Left forelimb (tissue), 1 donor: ENCODE data around the gene COL9A1.
A peak's percentile ranks its signal among the peaks of the same experiment; 100 is the strongest.

Experiments used
- DNase-seq: peaks from one replicate; pipeline ENCODE4 v3.0.0-alpha.2; 2018; ENCODE audit warnings: low spot score

The COL9A1 gene

DNA sequence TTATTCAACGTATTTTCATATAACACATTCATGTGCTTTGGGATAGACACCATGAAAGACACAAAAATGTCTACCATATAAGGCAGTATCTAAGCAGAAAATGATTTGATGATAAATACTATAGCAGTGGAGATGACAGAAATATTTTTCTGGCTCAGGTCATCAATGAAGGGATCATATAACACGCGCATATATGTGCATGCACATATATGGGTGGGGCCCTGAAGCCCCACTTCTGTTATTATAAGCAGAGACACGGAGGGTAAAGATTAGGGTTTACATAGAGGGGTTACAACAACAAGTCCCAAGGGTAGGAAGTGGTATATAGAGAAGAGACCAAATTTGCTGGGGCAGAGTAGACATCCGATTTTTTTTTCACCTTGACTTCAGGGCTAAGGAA lies 16.0 kb downstream of the COL9A1 start:
- no peak for DNase-seq

DNA sequence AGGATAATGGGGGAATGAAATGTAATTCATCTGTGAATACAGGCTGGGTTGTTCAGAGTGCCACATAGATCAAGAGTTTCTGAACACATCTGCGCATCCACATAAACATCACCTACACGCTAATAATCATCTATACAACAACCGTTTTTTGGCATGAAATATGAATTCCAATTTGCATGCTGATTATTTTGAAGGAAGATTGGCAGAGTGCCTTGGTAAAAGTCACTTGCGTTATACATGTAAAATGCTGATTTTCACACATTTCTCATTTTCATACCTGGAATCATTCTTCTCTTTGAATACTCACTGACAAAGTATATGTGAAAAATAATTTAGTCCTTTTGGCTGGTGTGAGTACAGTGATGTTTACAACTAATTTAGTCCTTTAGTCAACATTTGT lies 17.7 kb downstream of the COL9A1 start:
- DNase-seq: no peak

DNA sequence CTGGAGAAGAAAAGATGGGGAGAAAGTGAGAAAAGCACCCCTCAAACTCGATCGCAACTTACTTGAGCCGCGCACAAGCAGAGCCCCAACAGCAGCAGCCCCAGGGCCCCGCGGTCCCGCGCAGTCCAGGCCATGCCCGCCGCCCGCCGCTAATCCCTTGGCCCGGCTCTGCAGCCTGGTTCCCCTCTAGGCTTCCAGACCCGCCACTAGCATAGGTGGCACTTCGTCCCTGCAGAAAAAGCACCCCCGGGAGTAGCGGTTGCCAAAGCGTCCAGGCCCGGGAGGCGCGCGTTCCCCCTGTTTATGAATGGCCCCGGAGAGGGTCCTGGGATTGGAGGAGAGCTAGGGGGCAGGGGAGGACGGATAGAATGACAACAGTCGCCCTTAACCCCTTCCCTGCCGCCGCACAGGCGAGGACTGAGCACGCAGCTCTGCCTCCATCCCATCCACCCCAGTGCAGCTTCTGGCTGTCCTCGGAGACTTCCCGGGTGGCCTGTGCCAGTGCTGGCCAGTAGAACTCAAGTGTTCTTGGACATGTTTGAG lies 19.9 kb downstream of the COL9A1 start:
- no peak for DNase-seq

DNA sequence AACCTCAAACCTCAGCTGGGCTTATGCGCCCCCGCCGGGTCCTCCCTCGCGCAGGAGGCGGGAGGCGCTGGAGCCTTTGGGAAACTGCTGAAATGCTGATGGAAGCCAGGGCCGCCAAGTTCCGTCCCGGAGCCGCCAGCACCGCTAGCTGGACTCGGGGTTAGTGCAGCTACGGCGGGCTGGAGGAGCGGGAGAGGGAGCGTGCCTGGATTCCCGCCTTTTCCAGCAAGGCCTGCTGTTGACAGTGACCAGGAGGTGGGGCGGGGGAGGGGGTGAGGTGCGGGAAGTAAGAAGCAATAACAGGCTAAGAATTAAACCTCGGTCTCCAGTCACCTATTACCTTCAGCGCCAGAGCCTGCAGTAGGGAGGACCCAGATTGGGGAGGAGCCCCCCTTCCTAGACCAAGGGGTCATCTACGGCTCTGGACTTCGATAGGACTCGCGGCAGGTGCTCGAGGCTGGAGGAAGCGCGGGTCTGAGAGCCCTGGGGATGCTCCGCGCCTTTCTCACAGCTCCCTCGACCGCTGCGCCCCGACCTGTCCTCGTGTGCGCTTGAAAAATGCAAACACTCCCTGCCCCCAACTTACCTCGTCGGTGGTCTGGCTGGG lies 20.5 kb downstream of the COL9A1 start:
- peak; percentile 67 for DNase-seq

DNA sequence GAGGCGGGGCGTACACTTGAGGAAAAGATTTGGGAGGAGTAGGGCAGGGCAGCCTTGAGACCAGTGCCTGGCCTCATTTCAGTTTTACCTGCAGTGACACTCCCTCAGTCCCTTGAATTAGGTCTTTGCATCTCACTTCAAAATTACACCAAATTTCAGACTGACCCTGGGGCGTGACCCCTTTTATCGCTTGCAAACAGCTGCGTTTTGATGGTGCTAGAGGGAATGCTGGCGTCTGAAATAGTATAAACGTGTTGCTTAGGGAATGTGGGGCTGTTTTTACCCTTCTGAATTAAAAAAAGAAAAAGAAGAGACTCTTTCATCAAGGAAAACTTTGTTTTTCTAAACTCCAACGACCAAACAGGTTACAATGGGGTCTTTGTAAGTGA lies 21.0 kb downstream of the COL9A1 start:
- DNase-seq: no peak

DNA sequence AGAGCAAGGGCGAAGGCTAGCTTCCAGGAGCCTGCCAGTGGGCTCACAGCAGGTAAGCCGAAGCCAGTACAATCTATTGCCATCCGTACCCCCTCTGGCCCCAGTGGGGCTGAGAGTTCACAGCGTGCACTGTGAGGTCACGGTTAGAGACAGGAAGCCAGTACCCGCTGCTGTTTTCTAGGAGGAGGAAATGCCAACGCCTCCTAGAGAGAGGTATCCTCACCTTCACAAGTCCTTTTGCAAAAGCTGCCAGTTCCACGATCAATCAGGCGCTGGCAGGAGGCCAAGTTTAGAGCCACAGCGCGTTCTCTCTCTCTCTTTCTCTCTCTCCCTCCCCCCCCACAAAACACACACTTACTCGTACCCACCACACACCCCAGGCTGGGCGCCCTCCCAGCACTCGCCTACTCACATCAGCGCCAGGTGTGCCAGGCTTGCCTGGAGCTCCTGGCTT lies 22.5 kb downstream of the COL9A1 start:
- DNase-seq: no peak

DNA sequence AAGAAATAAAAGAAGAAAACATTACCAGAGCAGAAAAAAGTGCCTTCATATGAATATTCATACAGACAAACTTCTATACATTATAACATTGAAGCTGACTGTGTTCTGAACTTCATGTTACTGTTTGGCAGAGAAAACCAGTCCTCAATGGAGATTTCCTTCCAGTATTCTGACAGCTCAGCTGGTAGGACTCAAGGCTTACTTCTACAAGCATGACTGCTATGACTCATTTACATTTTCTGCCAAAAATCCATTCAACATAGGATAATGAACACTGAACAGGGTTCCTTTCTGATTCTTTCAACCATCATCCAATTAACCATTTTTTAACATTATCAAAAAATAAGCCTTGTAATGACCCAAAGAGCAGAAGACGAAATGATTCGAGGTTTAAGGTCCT lies 25.4 kb downstream of the COL9A1 start:
- DNase-seq: no peak

DNA sequence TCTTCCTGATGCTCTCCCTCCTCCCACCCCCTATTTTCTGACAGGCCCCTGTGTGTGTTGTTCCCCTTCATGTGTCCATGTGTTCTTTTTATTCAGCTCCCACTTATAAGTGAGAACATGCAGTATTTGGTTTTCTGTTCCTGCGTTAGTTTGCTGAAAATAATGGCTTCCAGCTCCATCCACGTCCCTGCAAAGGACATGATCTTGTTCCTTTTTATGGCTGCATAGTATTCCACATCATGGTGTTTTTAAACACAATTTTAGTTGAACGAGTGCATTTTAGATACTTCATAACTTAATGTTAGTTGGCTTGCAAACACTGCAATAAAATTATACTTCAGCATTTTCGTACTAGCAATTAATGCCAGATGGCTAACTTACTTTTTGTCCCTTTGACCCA lies 28.5 kb downstream of the COL9A1 start:
- no peak for DNase-seq

DNA sequence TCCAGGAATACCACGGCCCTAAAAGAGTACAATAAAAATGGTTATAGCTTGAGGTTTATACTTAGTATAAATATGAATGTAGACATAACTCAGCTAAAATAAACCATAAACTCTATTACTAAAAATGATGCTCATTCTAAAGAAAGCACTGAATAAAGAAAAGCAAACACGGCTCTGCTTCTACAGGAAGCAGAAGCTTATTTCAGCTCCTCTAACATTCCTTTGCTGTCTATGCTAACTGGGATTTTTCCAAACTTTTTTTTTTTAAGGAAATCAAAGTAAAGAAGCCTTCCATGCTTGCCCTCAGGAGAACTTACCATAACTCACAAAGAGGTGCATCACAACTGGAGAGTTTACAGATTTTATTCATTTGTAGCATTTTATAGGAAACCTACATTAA lies 30.8 kb downstream of the COL9A1 start:
- no peak for DNase-seq

DNA sequence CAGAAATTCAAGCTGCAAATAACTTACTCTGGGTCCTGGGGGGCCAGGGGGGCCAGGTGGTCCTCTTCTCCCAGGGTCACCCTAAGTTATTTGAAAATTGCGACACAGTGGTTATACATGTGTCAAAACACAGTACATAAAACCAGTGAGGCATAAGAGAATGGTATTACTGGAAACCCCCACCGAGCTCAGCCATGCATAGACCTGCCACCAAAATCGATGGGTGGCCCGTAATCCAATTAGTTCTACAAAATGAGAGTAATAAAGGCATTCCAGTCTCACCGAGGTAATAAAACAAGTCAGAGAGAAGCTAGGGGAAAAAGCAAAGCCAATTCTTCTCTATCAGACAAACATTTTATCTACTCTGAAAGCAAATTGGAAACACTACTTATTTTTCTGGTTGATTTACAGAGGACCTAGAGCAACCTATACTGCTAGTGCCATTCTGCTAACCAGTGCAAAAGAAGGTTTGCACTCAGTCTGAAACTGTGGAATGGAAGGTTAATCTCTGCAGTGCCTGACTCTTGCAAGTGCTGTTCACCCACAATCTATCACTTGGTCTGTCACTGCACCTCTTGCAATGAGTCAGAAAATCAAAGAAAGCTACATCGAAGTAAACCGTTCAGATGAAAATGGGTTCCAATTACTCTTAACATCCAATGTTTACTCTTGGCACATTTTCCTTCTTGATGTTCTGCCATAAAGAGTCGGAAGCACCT lies 32.4 kb downstream of the COL9A1 start:
- DNase-seq: no peak

DNA sequence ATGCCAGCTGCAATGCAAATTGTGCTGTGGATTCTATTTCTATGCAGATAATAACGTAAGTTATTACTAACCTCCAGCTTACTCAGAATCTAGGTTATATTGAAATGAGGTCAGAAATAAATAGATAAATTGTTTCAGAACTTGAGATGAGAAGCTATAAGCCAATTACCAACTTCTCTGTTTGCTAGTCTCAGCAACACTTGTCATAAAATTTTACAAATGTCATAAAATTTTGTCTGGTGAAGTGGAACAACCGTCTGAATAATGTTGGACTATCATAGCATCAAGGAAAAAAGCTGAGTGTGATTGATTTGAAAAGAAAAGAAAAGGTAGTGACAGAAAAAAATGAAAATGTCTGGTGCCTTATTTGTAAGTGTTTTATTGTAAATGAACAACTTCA lies 36.7 kb downstream of the COL9A1 start:
- DNase-seq: no peak

DNA sequence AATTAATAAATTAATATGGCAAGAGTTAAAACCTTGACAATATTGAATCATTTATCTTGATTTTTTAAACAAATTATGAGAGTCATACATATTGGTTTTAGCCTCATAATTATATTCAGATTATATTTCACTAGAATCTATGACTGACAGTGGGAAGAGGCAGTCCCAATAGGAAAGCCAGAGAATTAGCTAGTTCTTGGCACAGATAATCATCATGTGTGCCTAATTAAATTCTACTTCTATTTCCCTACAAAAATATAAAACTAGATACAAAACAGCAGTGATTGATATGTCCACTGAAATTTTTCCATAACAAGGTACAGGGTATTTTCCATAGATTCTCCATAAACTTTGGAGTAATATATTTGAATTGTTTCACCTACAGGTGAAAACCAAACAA lies 38.6 kb downstream of the COL9A1 start:
- no peak for DNase-seq

DNA sequence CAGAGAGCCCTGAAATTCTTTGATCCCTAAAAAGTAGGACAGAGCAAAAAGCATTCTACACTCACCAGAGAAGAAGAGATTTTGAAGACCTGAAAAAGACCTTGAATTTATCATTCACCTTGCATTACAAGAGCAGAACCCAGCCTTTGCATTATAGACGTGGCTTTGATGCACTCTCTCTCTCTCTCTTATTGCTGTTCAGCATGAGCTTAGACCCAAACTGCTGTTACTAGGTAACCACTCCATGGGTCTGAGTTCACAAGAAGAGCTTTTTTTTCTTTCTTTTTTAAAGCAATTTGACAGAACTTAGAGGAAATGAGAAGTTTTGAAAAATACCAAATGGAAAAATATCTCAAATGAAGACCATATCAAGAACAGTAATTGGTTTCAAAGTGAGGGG lies 44.4 kb downstream of the COL9A1 start:
- DNase-seq: no peak

DNA sequence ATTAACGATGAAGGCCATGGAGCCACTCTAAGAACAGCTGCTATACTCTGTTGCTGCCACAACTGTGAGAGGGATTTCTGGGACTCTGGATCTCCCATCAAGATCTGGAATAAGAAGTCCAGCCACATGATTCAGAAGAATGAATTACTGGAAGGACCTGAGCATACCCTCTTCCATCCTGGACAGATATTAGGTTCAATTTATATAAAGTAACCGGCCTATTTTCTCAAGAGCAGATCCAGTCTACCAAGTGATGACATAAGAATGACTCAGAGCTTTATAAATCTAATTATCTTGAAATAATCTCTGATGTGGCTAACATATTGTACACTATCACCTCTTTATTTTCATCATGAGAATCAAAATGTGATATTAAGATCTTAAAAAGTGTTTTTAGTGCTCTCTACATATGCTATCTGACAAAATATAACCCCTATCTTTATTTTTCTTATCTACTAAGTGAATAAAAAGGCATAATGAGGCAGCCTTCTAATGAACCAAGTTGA lies 45.1 kb downstream of the COL9A1 start:
- DNase-seq: no peak

DNA sequence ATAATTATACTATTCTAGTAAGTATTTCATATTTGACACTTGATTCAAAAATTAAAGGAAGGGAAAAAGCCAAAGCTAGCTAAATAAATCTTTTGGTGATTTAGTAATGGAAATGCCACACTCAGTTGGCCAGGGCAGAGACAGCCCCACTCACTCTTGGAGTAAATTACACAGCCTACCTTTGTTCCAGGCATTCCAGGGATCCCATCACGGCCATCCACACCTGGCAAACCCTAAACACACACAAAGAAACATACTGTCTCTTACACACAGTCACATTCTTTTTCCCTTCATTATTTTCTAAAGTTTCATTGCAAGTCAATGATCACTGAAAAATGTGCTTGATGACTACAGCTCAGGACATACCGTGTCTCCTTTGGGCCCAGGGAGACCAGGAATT lies 48.1 kb downstream of the COL9A1 start:
- DNase-seq: no peak

DNA sequence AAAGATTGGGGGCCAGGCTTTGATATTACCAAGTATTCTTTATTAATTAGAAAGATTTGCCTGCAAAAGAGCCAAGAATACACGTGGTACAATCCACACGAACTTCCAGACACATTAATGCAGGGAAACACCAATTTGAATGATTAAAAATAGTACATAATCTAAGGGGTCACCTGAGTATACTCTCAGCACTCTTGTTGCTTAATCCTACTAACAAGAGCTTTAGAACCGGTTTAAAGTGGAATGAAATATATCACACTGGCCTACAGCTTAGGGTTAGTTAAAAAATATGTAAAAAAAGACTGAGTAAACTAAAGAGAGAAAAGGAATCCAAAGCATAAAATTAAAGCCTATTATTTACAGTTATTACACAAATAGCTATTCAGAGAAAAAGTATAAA lies 49.0 kb downstream of the COL9A1 start:
- DNase-seq: no peak

DNA sequence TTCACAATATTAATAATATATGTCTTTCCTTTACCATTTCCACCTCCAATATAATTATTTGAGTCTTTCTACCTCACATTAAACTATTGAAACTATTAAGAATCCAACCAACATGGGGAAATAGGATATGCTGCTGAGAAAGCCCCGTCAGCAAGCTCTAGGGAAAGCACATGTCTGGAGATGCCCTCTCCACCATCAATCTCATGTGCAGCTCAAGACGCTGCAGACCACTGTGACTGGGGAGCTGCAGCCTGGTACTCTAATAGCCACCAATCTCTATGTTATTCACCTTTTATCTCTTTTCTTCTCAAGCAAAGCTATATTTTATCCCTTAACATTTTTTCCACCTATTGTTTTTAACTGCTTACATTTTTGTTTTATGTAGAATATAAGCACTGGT lies 50.3 kb downstream of the COL9A1 start:
- no peak for DNase-seq

DNA sequence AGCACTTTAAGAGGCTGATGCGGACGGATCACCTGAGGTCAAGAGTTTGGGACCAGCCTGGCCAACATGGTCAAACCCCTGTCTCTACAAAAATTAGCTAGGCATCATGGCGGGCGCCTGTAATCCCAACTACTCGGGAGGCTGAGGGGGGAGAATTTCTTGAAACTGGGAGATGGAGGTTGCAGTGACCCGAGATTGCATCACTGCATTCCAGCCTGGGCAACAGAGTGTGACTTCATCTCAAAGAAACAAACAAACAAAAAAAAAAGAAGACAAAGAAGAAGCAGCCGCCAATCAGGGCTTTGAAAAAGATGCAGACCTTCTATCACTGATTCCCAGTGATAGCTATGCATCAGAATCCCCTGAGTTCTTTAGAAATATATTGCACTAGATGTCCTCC lies 56.8 kb downstream of the COL9A1 start:
- DNase-seq: no peak

DNA sequence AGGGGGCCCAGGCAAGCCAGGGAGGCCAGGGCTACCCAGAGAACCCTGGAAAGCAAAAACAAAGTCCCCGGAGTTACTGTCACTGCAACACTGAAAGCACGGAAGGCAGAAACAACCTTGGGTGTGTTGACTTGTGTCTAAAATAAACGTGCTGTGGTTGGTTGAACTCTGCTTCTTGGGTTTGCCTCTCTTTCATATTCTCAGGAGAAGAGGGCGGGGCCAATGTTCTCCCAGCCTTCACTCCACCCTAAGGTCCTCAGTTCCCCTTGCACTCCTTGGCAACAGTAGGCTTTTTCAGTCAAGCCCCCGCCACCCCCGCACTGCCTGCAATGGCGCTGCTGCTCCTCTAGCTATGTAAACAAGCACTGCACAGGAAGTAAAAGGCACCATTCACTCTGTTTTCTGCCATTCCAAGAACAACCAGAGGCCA lies 60.9 kb downstream of the COL9A1 start:
- DNase-seq: no peak

DNA sequence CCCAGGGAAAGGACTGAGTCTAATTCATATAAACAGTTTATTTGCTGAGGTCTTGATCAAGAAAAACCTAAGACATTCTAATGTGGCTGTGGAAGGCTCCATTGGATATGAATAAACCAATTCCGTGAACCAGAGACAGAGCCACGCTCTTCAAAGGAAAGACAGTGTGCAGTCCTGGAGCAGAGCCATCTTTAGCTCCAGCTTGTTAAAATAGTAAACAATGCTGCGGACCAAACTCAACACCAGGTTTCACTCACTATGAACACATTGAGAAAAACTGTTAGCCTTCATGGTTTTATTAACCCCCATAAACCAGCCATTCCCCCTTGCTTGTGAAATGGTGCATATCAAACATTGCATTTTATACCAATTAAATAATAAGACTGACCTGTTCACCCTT lies 61.9 kb downstream of the COL9A1 start:
- DNase-seq: no peak

DNA sequence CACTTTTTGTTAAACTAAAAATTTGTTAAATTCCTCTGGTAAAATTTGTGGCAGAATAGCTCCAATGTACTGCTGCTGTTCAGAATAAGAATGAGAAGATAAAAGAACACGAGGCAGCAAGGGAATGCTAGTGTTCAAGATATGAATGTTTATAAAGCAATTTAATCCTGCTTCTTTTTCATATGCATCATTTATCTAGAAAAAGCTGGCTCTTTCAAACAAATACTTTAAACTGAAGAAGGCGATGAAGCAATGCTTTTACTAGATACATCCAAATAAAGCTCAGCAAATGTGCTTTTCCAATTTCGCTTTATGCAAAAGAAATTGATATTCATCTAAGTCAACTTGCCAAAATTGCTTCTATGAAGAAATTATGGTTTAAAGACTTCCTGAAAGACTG lies 66.5 kb downstream of the COL9A1 start:
- no peak for DNase-seq

DNA sequence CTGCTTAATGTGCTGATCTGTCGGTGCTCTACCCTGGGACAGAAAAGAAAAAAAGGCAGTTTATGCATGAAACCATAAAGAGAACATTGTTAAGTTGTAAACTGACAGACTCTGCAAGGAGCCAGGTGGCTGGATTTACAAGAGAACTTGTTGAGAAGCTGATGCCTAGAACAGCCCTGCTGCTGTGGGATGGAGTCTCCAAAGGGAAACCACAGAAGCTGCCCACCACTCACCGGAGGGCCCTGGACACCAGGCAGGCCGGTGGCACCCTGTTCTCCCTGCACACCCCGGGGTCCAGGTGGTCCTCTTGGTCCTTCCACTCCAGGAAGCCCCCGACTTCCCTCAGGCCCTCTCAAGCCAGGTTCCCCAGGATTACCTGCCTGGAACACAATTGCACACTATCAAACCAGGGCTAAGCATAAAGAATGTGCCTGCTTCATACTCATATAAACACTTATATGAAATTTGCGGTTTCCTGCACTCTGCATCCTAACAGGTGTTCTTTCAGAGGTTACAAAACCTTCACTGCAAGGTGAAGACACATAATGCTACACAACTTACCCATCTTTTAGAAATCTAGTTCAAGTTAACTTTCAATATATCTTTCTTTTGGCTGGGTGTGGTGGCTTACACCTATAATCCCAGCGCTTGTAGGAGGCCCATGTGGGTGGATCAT lies 68.2 kb downstream of the COL9A1 start:
- no peak for DNase-seq

DNA sequence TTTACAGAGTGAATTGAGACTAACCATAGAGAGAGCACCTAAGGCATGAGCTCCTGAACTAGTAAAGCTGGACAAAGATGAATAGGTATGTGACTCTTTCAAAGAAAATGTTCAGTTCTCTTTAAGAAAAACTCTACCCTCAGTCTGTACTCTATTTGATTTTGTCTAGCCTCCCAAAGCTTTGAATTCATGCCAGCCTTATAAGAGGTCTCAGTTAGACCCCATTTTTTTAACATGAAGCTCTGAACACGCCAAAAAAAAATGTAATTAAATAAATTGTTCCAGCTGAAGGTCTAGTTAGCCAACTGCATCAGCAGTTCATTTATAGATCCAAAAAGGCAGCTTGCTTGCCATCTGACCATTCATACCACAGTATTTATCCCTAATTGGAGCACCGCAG lies 71.6 kb downstream of the COL9A1 start:
- no peak for DNase-seq
